Neural progenitor cell (in vitro differentiated cells): Measurements from ENCODE around the gene GFM2. TPM values are rescaled to one million over a fixed set of nuclear protein-coding genes. Genes with fewer than 3 reads are reported as not detected.
"Not testable (repeated sequence)": the region's sequence is repeated elsewhere in the genome, so short reads cannot be mapped to it uniquely, and the experiment has no call there.

ENCODE experiments used
- DNase-seq: peaks from one replicate; pipeline ENCODE4 v3.0.0-alpha.2; 2016; ENCODE audit warnings: low spot score
- H2AFZ ChIP-seq: fragments of 200-600 bp; sonication (generic); replicated peaks from 2 replicates; pipeline ENCODE4 v1.6.1; 2016; ENCODE audit warnings: antibody characterized with exemption
- H3F3A ChIP-seq: fragments of 200-600 bp; sonication (generic); 2 replicates; pipeline ENCODE4 v1.6.1; 2016; ENCODE audit warnings: antibody characterized with exemption, low read depth
- H3K27ac ChIP-seq: fragments of 200-600 bp; sonication (generic); 2 replicates; pipeline ENCODE4 v1.5.1; 2016; ENCODE audit warnings: mild to moderate bottlenecking
- H3K27me3 ChIP-seq: fragments of 200-600 bp; sonication (generic); 2 replicates; pipeline ENCODE4 v1.6.1; 2016; ENCODE audit warnings: mild to moderate bottlenecking, moderate library complexity
- H3K36me3 ChIP-seq: fragments of 200-600 bp; sonication (generic); 2 replicates; pipeline ENCODE4 v1.5.1; 2016
- H3K4me1 ChIP-seq: fragments of 200-600 bp; sonication (generic); 2 replicates; pipeline ENCODE4 v1.6.1; 2016; ENCODE audit warnings: mixed run types
- H3K4me2 ChIP-seq: fragments of 200-600 bp; sonication (generic); 2 replicates; pipeline ENCODE4 v1.6.1; 2016
- H3K4me3 ChIP-seq: fragments of 200-600 bp; sonication (generic); 2 replicates; pipeline ENCODE4 v1.5.1; 2016
- H3K79me2 ChIP-seq: fragments of 200-600 bp; sonication (generic); 2 replicates; pipeline ENCODE4 v1.6.1; 2016; ENCODE audit warnings: low read depth
- H3K9ac ChIP-seq: fragments of 200-600 bp; sonication (generic); 2 replicates; pipeline ENCODE4 v1.6.1; 2016
- H3K9me3 ChIP-seq: fragments of 200-600 bp; sonication (generic); 2 replicates; pipeline ENCODE4 v1.5.1; 2016; ENCODE audit warnings: low read depth
- H4K20me1 ChIP-seq: fragments of 200-600 bp; sonication (generic); 2 replicates; pipeline ENCODE4 v1.6.1; 2016; ENCODE audit warnings: low read depth
- H3K27ac Mint-ChIP-seq: 3 replicates; pipeline ENCODE4 v1.8.0; 2021; ENCODE audit warnings: mixed read lengths
- H3K27me3 Mint-ChIP-seq: 2 replicates; pipeline ENCODE4 v1.8.0; 2022; ENCODE audit warnings: low read depth, mild to moderate bottlenecking, inconsistent platforms, moderate library complexity, mixed read lengths; ENCODE audit not compliant: insufficient read depth
- H3K36me3 Mint-ChIP-seq: 3 replicates; pipeline ENCODE4 v1.8.0; 2021; ENCODE audit warnings: mixed read lengths
- H3K4me1 Mint-ChIP-seq: 3 replicates; pipeline ENCODE4 v1.8.0; 2021; ENCODE audit warnings: mixed read lengths
- H3K4me3 Mint-ChIP-seq: 3 replicates; pipeline ENCODE4 v1.8.0; 2021; ENCODE audit warnings: mild to moderate bottlenecking, moderate library complexity, mixed read lengths
- H3K9me3 Mint-ChIP-seq: 3 replicates; pipeline ENCODE4 v1.8.0; 2020; ENCODE audit warnings: mixed read lengths
- CTCF ChIP-seq: fragments of 200-600 bp; sonication (generic); IDR thresholded peaks from 2 replicates; pipeline ENCODE4 v1.5.1; 2017; ENCODE audit warnings: antibody characterized with exemption, mild to moderate bottlenecking
- EZH2 ChIP-seq: fragments of 200-600 bp; sonication (generic); IDR thresholded peaks from 2 replicates; pipeline ENCODE4 v1.6.1; 2017; ENCODE audit warnings: antibody characterized with exemption, mild to moderate bottlenecking, moderate library complexity
- EZH2phosphoT487 ChIP-seq: fragments of 200-600 bp; sonication (generic); IDR thresholded peaks from 2 replicates; pipeline ENCODE4 v1.6.1; 2017; ENCODE audit warnings: antibody characterized with exemption
- small RNA-seq: library from RNA; depleted of rRNA; stranded (forward); fragments of <200 nt; gene quantifications from one replicate; pipeline ENCODE3, GENCODE V24; 2015
- total RNA-seq: library from RNA; depleted of rRNA; stranded (reverse); fragments of >200 nt; gene quantifications from 2 replicates; pipeline ENCODE4 v1.2.3, GENCODE V29; 2015; ENCODE audit warnings: low replicate concordance

The GFM2 gene
- total RNA-seq, 1 donor from 2014 or later, result 67.9 TPM

- not testable (repeated sequence) for DNase-seq, H3K9me3 Mint-ChIP-seq, H3K4me3 Mint-ChIP-seq, H4K20me1 ChIP-seq, H3K36me3 Mint-ChIP-seq, H3K9me3 ChIP-seq, H3F3A ChIP-seq, H3K36me3 ChIP-seq, H3K27ac ChIP-seq, H3K27me3 Mint-ChIP-seq, H3K4me1 ChIP-seq, H3K27me3 ChIP-seq, H3K9ac ChIP-seq, H3K4me2 ChIP-seq, H3K79me2 ChIP-seq, H2AFZ ChIP-seq, H3K27ac Mint-ChIP-seq, H3K4me3 ChIP-seq
- peaks cover 13% of the 10 kb centered on the region for H3K4me1 Mint-ChIP-seq
Measured at GRCh38 chr5:74676466-74676865, 90.5 kb downstream of the GFM2 start.

- Histone ChIP-seq H3K27me3 (no peaks in the 10 kb centered on the region), H3K4me1 (no peaks in the 10 kb centered on the region), H3K9ac (no peak overlapping the region), H3K79me2 (no peaks in the 10 kb centered on the region), H4K20me1 (no peaks in the 10 kb centered on the region), H3K9me3 (no peaks in the 10 kb centered on the region), H3K4me2 (no peak overlapping the region), H3K36me3 (no peaks in the 10 kb centered on the region), H3K27ac (no peak overlapping the region), H2AFZ (peak overlapping the region; percentile 44), H3F3A (no peaks in the 10 kb centered on the region), H3K4me3 (no peak overlapping the region)
- H3K9me3 Mint-ChIP-seq, result no peaks in the 10 kb centered on the region
- H3K36me3 Mint-ChIP-seq, result no peaks in the 10 kb centered on the region
- TF ChIP-seq EZH2phosphoT487 (no peak), EZH2 (no peak), CTCF (peak; percentile 55)
- H3K27me3 Mint-ChIP-seq, result peaks cover 2% of the 10 kb centered on the region
- peak; percentile 45 for DNase-seq
- no peak overlapping the region for H3K4me3 Mint-ChIP-seq
- H3K27ac Mint-ChIP-seq, result no peak overlapping the region
- peaks cover 15% of the 10 kb centered on the region for H3K4me1 Mint-ChIP-seq
Measured at GRCh38 chr5:74673011-74673790, 93.7 kb downstream of the GFM2 start.

GRCh38 chr5:74672215-74672877, 94.6 kb downstream of the GFM2 start:
- H3K4me3 Mint-ChIP-seq, result no peak overlapping the region
- no peaks in the 10 kb centered on the region for H3K27me3 ChIP-seq
- H3K79me2 ChIP-seq, result no peaks in the 10 kb centered on the region
- no peak overlapping the region for H3K27ac ChIP-seq
- DNase-seq, result no peak
- no peaks in the 10 kb centered on the region for H3K9me3 Mint-ChIP-seq
- H4K20me1 ChIP-seq, result no peaks in the 10 kb centered on the region
- no peaks in the 10 kb centered on the region for H3K36me3 Mint-ChIP-seq
- no peak overlapping the region for H3K4me2 ChIP-seq
- peaks cover 2% of the 10 kb centered on the region for H3K27me3 Mint-ChIP-seq
- no peak overlapping the region for H2AFZ ChIP-seq
- H3K4me3 ChIP-seq, result no peak overlapping the region
- no peak for TF ChIP-seq EZH2
- no peak for TF ChIP-seq CTCF
- no peak for TF ChIP-seq EZH2phosphoT487
- H3K9ac ChIP-seq, result no peak overlapping the region
- H3K9me3 ChIP-seq, result no peaks in the 10 kb centered on the region
- H3K4me1 ChIP-seq, result no peaks in the 10 kb centered on the region
- peaks cover 15% of the 10 kb centered on the region for H3K4me1 Mint-ChIP-seq
- H3K36me3 ChIP-seq, result no peaks in the 10 kb centered on the region
- H3K27ac Mint-ChIP-seq, result no peak overlapping the region
- no peaks in the 10 kb centered on the region for H3F3A ChIP-seq

Small RNA genes within 50 kb of the gene (small RNA-seq; reads per million reads assigned to genes)
- not detected for gene RNU6-658P

Other genes with a start within 250 kb of the GFM2 start
- gene ENC1, start 126.4 kb downstream of the GFM2 start, total RNA-seq, result 73.8 and 146 TPM in 2 replicates
- gene HEXB, start 81.9 kb downstream of the GFM2 start, total RNA-seq, result 56.3 and 65.6 TPM in 2 replicates
- gene NSA2, start 132 bp upstream of the GFM2 start, total RNA-seq, result 111 and 173 TPM in 2 replicates
- gene FAM169A, start 99.3 kb upstream of the GFM2 start, total RNA-seq, result 23.8 and 27.4 TPM in 2 replicates